ENCODE results near the gene PHOSPHO2.

The PHOSPHO2 gene, protein sequence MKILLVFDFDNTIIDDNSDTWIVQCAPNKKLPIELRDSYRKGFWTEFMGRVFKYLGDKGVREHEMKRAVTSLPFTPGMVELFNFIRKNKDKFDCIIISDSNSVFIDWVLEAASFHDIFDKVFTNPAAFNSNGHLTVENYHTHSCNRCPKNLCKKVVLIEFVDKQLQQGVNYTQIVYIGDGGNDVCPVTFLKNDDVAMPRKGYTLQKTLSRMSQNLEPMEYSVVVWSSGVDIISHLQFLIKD

DNA sequence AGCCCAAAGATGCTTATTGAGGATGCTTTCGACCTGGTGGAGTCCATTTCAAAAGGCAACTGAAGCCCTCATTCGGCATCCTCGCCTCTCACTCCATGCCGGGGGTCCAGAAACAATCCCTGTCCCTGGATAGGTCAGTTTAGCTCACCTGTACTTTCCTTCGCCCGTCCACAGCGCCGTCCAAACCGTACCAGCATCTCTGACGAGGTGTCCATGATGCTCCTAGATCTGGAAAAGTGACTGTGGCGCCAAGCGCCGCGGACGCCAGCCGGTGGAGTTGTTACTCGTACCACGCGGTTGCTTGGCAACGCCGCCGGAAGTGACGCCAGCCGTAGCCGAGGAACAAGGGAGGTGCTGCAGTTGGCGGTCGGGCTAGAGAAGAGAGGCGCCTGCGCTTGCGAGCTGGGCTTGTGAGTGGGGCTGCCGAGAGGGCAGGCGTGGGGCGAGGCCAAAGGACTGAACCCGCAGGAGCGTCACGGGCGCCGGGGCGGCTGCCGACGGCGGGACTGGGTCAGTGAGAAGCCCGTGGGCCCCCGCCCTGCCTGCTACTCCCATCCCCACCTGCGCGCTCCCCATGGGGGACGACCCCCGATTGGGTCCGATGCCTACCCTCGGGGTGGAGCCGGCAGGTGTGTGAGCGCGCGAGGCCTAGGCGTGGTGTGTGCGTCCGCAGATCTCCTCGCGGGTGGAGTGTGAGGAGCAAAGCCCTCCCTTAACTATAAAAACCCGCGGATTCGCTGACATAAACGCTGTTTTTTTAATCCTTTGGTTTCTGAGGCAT lies at the start of gene PHOSPHO2, which contains the start of gene CFAP210:
Gene PHOSPHO2 (plus strand): TSS at position 357 of the 781 bp plus-strand sequence. CDS start 6,503 bp downstream, outside the sequence.
Gene CFAP210 (minus strand): TSS at position 293 of the 781 bp plus-strand sequence. CDS start 78 bp downstream, at position 215.
- peak; percentile 94 for DNase-seq (ENCODE audit: low spot score)
- TF ChIP-seq, protein P1, sequence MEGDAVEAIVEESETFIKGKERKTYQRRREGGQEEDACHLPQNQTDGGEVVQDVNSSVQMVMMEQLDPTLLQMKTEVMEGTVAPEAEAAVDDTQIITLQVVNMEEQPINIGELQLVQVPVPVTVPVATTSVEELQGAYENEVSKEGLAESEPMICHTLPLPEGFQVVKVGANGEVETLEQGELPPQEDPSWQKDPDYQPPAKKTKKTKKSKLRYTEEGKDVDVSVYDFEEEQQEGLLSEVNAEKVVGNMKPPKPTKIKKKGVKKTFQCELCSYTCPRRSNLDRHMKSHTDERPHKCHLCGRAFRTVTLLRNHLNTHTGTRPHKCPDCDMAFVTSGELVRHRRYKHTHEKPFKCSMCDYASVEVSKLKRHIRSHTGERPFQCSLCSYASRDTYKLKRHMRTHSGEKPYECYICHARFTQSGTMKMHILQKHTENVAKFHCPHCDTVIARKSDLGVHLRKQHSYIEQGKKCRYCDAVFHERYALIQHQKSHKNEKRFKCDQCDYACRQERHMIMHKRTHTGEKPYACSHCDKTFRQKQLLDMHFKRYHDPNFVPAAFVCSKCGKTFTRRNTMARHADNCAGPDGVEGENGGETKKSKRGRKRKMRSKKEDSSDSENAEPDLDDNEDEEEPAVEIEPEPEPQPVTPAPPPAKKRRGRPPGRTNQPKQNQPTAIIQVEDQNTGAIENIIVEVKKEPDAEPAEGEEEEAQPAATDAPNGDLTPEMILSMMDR (IDR thresholded peaks at IDR 0.05; ENCODE audit: extremely low read depth, missing control alignments), result no peak

DNA sequence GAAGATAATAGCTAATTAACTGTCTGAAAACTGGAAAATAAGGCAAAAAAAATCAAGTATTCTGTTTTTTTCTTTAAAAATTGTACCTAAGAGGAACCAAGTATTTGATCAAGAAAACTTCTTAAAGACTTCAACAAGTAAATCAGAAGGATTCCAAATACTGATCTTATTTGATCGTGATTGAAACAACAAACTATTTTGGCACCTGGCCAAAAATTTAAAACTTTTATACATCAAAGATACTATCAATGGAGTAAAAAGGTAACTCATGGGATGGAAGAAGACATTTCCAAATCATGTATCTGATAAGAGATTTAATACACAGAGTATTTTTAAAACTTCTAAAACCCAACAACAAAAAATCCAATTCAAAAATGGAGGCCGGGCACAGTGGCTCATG lies 46.8 kb upstream of the PHOSPHO2 start:
- TF ChIP-seq, protein P1 (IDR thresholded peaks at IDR 0.05; ENCODE audit: extremely low read depth, missing control alignments), result no peak
- DNase-seq (ENCODE audit: low spot score), result no peak

DNA sequence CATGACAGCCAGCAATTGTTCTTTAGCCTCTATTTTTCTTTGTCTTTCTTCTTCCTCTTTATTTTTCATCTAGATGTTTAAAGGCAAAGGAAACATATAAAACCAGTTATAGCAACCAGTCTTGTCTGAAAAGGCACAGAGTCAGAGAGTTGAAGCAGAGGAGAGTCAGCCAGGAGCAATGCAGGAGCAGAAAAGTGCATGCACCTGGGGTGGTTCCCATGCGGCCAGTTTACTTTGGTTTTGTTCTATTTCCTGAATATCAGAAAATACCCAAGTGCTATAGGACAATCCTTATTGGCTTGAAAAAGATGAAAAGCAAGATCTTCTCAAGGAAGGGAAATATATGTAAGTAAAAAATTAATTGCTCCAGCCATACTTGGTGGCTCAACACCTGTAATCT lies 45.0 kb upstream of the PHOSPHO2 start:
- TF ChIP-seq, protein P1 (IDR thresholded peaks at IDR 0.05; ENCODE audit: extremely low read depth, missing control alignments), result no peak
- no peak for DNase-seq (ENCODE audit: low spot score)

DNA sequence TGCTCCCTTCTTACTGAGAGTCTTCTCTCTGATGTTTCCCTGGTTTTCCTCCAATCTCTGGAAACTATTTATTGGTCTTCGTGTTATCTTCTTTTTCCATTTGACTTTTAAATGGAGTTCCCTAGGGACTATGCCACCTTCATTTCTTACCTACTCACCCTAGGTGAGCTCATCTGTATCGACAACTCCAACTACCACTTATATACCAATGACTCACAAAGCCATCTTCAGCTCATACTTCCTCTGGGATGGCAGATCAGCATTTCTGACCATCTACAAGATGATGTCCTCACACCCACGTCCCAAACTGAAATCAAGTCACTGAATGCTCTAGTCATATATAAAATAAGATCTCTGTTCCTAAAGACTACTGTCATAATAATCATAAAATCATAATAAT lies 40.6 kb upstream of the PHOSPHO2 start:
- TF ChIP-seq, protein P1 (IDR thresholded peaks at IDR 0.05; ENCODE audit: extremely low read depth, missing control alignments), result no peak
- no peak for DNase-seq (ENCODE audit: low spot score)

DNA sequence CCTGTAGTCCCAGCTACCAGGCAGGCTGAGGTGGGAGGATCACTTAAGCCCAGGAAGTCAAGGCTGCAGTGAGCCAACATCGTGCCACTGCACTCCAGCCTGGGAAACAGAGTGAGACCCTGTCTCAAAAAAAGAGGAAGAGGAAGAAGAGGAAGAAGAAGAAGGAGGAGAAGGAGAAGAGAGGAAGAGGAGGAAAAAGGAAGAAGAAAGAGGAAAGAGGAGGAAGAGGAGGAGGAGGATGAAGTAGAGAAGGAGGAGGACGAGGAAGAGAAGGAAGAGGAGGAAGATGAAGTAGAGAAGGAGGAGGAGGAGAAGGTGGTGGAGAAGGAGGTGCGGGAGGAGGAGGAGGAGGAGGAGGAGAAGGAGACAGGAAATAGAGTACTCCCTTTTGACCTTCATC lies 38.1 kb upstream of the PHOSPHO2 start:
- TF ChIP-seq, protein P1 (IDR thresholded peaks at IDR 0.05; ENCODE audit: extremely low read depth, missing control alignments), result no peak
- no peak for DNase-seq (ENCODE audit: low spot score)

DNA sequence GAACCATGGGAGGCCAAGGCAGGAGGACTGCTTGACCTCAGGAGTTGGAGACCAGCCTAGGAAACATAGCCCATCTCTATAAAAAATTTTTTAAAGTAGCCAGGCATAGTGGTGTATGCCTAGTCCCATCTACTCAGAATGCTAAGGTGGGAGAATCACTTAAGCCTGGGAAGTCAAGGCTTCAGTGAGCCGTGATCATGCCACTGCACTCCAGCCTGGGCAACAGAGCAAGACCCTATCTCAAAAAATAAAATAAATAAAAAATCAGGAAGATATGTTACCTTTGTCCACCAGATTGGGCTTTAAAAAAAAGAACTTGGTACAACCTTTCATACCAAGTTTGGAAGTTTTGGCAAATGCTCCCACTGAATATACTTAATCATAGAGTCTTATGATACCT lies 35.4 kb upstream of the PHOSPHO2 start:
- DNase-seq (ENCODE audit: low spot score), result no peak
- TF ChIP-seq, protein P1 (IDR thresholded peaks at IDR 0.05; ENCODE audit: extremely low read depth, missing control alignments), result no peak

DNA sequence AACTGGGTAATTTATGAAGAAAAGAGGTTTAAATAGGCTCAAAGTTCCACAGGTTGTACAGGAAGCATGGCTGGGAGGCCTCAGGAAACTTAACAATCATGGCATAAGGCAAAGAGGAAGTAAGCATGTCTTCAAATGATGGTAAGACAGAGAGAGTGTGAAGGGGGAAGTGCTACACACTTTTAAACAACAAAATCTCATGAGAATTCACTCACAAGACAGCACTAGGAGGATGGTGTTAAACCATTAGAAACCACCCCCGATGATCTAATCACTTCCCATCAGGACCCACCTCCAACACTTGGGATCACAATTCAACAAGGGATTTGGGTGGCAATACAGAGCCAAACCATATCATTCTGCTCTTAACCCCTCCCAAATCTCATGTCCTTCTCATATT lies 34.9 kb upstream of the PHOSPHO2 start:
- TF ChIP-seq, protein P1 (IDR thresholded peaks at IDR 0.05; ENCODE audit: extremely low read depth, missing control alignments), result no peak
- DNase-seq (ENCODE audit: low spot score), result no peak
